LNCAP (cell line): ENCODE measurements around the gene RTP1.

ENCODE experiments used
- CTCF ChIP-seq: fragments of 450-650 bp; IDR thresholded peaks from 2 replicates; pipeline ENCODE4 v1.5.1; 2017; ENCODE audit warnings: mild to moderate bottlenecking

The RTP1 gene

GRCh38 chr3:187207062-187207461 is 9.8 kb downstream of the RTP1 start:
- TF ChIP-seq CTCF: no peak

DNA sequence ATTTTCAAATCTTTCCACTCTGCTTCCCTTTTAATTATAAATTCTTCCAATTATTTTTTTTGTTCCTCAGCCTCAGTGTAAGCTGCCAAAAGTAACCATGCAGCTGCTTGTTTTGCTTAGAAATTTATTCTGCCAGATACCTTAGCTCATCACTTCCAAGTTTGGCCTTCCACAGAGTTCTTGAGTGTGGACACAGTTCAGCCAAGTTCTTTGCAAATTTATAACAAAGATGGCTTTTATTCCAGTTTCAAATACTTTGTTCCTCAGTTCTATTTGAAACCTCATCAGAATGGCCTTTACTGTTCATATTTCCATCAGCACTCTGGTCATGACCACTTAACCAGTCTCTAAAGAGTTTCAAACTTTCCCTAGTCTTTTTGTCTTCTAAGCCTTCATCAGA is 10.3 kb downstream of the RTP1 start:
- TF ChIP-seq CTCF: no peak

DNA sequence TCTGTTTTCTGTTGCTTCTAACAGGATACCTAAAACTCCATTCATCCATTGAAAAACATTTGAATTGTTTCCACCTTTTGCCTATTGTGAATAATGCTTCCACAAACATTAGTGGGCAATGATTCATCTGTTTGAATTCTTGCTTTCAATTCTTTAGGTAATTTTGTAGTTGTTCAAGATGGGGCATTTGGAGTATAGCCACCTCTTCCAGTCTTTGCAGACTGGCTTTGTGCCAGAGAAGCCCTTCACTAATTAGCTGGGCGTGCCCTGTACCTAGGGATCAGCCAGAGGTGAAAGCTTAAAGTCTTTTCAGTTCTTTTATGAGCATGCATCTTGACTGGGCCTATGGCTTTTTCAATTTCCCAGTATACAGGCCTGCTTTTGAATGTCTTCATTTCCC is 10.9 kb downstream of the RTP1 start:
- no peak for TF ChIP-seq CTCF

- no peak for TF ChIP-seq CTCF
Measured at GRCh38 chr3:187209491-187209890, 12.2 kb downstream of the RTP1 start.

DNA sequence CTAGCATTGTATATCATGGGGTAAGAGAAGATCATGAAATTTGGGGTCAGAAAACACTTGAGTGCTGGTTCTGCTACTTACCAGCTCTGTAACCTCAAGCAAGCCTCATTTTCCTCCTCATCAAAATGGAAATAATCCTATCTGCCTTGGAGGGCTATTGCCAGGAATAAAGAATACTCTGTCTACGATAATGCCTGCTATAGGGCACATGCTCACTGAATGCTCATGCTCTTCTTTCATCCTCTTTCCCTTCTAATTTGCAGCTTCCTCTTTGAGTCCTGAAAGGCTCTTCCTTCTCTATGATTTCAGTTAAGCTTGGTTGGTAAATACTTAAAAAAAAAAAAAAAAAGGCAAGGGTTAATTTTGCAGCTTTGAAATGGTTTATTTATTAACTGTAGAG is 12.8 kb downstream of the RTP1 start:
- TF ChIP-seq CTCF: no peak

- no peak for TF ChIP-seq CTCF
Measured at GRCh38 chr3:187210545-187211327, 13.4 kb downstream of the RTP1 start.

DNA sequence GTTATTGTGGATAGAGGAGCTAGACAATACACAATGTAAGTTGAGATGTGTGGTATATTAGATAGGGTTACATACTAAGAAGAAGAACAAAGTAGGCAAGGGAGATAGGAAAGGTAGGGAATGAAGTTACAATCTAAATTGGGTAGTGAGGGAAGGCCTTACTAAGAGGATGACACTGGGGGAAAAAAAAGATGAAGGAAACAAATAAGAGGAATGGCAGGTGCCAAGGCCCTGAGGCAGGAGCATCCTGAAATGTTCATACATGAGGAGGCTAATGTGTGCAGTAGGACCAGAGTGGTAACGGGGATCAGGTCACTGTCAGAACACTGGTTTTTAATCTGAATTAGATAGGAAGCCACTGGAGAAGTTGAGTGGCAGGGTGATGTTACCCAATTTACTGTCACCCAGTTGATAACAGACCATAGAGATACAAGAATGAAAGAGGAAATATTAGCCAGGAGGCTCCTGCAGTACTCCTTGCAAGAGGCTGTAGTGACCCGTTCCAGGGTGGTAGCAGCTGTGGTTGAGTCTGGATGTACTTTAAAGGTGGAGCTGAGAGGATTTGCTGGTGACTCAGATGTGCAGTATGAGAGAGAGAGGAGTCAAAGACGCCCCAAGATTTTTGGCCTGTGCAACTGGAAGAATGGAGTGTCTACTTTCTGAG is 14.4 kb downstream of the RTP1 start:
- no peak for TF ChIP-seq CTCF
